BLaER1 treated with 17β-estradiol and CSF1 and Interleukin-3, amounts not matched to agents 10 nM and 100 nM (cell line): Measurements from ENCODE around the gene LMO1.

Experiments
- H3K27ac ChIP-seq, 11 experiments: shearing (Covaris generic); formaldehyde crosslinking; 2 replicates each; pipeline ENCODE4 v1.8.1; 2022
- H3K27me3 ChIP-seq, 11 experiments: shearing (Covaris generic); formaldehyde crosslinking; 2 replicates each; pipeline ENCODE4 v1.8.1; 2022
- H3K36me3 ChIP-seq, 11 experiments: shearing (Covaris generic); formaldehyde crosslinking; 2 replicates each; pipeline ENCODE4 v1.8.1; 2022
- H3K4me1 ChIP-seq, 10 experiments: shearing (Covaris generic); formaldehyde crosslinking; 2 replicates each; pipeline ENCODE4 v1.8.1; 2022
- H3K4me2 ChIP-seq, 11 experiments: shearing (Covaris generic); formaldehyde crosslinking; 2 replicates each; pipeline ENCODE4 v1.8.1; 2022
- H3K4me3 ChIP-seq, 10 experiments: shearing (Covaris generic); formaldehyde crosslinking; 2 replicates each; pipeline ENCODE4 v1.8.1; 2022
- H3K9ac ChIP-seq, 11 experiments: shearing (Covaris generic); formaldehyde crosslinking; 2 replicates each; pipeline ENCODE4 v1.8.1; 2022
- H3K9me3 ChIP-seq, 11 experiments: shearing (Covaris generic); formaldehyde crosslinking; replicated peaks in 1 of 11; 2 replicates each; pipeline ENCODE4 v1.8.1; 2022
- H4K20me1 ChIP-seq, 11 experiments: shearing (Covaris generic); formaldehyde crosslinking; 2 replicates each; pipeline ENCODE4 v1.8.1; 2022
- Cebpa-rat ChIP-seq, 11 experiments: shearing (Covaris generic); IDR thresholded peaks; 2 replicates each; pipeline ENCODE4 v1.8.1; 2022

Gene LMO1

GRCh38 chr11:8222820-8223512 is 40.7 kb downstream of the LMO1 start:
- Histone ChIP-seq H3K4me1 (peaks cover 27 to 34% (median 31%) of the 10 kb centered on the region in 10 experiments), H3K36me3 (no peaks in the 10 kb centered on the region), H3K9ac (no peak overlapping the region), H3K27ac (no peak overlapping the region), H3K27me3 (peaks cover 0 to 31% (median 16%) of the 10 kb centered on the region in 11 experiments; a peak in 14 of 22 replicates), H3K4me2 (peak overlapping the region; percentile 48 to 85 (median 70)), H3K9me3 (no peaks in the 10 kb centered on the region), H3K4me3 (no peak overlapping the region), H4K20me1 (peaks cover 0 to 30% (median 0%) of the 10 kb centered on the region in 11 experiments; a peak in 7 of 22 replicates)
- TF ChIP-seq Cebpa-rat (IDR thresholded peaks at IDR 0.05), result no peak

DNA sequence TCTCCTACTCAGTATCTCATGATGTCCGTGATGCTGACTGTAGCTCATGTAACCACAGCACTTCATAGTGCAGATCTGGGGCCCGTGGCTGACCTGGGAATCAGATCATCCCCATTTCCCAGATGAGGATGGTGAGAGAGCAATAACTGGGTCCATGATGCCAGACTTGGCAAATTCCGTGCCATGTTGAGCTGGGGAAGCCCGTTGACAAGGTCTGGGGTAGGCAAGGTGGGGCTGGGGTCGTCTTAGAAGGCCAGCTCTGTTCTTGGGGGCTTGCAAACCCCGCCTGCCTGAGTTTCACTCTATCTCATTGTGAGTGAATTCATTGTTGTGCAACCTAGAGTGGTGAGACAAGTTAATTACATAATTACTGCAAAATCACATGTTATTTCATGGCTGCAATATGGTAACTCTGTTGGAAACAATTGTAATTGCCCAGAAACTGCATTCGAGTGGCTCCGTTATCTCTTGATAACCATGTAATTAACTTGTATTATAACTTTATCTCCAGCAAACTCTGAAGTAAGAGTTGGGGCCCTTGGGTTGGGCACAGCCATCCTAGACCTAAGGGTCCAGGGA is 41.7 kb downstream of the LMO1 start:
- TF ChIP-seq Cebpa-rat (IDR thresholded peaks at IDR 0.05), result no peak
- no peak overlapping the region for H3K4me3 ChIP-seq

DNA sequence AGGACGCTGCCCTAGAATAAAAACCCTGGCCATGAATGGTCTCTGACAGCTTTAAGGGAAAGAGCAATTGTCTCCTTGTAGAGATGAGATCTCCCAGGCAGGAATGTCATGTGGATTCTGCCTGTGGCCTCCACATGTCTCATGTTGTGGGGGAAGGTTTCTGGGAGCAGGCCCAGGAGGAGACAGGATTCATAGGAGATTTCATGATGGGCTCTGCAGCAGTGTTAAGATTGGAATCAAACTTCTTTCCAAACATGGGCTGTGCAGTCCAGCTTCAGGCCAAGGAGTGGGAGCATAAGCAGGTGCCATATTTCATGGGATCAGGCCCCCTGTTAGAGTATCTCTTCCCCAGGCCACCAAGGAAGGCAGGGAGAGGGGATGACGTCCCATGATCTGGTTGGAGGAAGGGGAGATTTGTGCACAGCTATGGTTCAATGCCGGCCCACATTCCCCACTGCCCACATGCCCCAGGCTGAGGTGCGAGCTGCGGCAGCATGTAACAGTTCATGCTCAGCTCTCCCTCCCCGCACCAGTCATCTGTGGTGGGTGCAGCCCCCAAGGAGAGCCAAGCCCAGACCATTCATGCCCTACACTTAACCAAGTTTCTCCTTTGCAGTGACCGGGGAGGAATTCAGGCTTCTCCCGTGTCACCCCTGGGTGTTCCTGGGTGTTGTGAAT is 42.5 kb downstream of the LMO1 start:
- no peak overlapping the region for H3K9ac ChIP-seq
- H3K36me3 ChIP-seq, result no peaks in the 10 kb centered on the region
- no peak overlapping the region for H3K27ac ChIP-seq
- H3K27me3 ChIP-seq, result peaks cover 0 to 31% (median 16%) of the 10 kb centered on the region in 11 experiments; a peak in 14 of 22 replicates
- H3K9me3 ChIP-seq, result no peaks in the 10 kb centered on the region
- no peak overlapping the region for H3K4me3 ChIP-seq
- no peak for TF ChIP-seq Cebpa-rat (IDR thresholded peaks at IDR 0.05)
- peaks cover 0 to 33% (median 0%) of the 10 kb centered on the region in 11 experiments; a peak in 7 of 22 replicates for H4K20me1 ChIP-seq
- H3K4me2 ChIP-seq, result no peak overlapping the region
- H3K4me1 ChIP-seq, result peaks cover 31 to 38% (median 36%) of the 10 kb centered on the region in 10 experiments

More for the DNA sequence above, 41.7 kb downstream of the LMO1 start:
- peaks cover 31 to 38% (median 36%) of the 10 kb centered on the region in 10 experiments for H3K4me1 ChIP-seq
- H4K20me1 ChIP-seq, result peaks cover 0 to 33% (median 0%) of the 10 kb centered on the region in 11 experiments; a peak in 7 of 22 replicates
- H3K27ac ChIP-seq, result no peak overlapping the region
- H3K4me2 ChIP-seq, result peak overlapping the region in 6 of 11 experiments; percentile 54 to 85 (median 72); a peak in 7 of 22 replicates
- H3K36me3 ChIP-seq, result no peaks in the 10 kb centered on the region
- H3K9me3 ChIP-seq, result no peaks in the 10 kb centered on the region
- H3K27me3 ChIP-seq, result peaks cover 0 to 31% (median 16%) of the 10 kb centered on the region in 11 experiments; a peak in 14 of 22 replicates
- no peak overlapping the region for H3K9ac ChIP-seq

- Histone ChIP-seq H3K27ac (no peak overlapping the region), H3K4me1 (peaks cover 31 to 38% (median 34%) of the 10 kb centered on the region in 10 experiments), H3K36me3 (no peaks in the 10 kb centered on the region), H3K4me3 (no peak overlapping the region), H3K27me3 (peaks cover 0 to 31% (median 16%) of the 10 kb centered on the region in 11 experiments; a peak in 14 of 22 replicates), H3K4me2 (no peak overlapping the region), H3K9me3 (no peaks in the 10 kb centered on the region), H4K20me1 (peaks cover 0 to 33% (median 0%) of the 10 kb centered on the region in 11 experiments; a peak in 7 of 22 replicates), H3K9ac (no peak overlapping the region)
- no peak for TF ChIP-seq Cebpa-rat (IDR thresholded peaks at IDR 0.05)
Measured at GRCh38 chr11:8220261-8221045, 43.2 kb downstream of the LMO1 start.

- Histone ChIP-seq H3K9me3 (no peaks in the 10 kb centered on the region), H3K9ac (no peak overlapping the region), H4K20me1 (peaks cover 0 to 26% (median 0%) of the 10 kb centered on the region in 11 experiments; a peak in 7 of 22 replicates), H3K4me1 (peaks cover 30 to 38% (median 34%) of the 10 kb centered on the region in 10 experiments), H3K4me2 (peak overlapping the region in 5 of 11 experiments; percentile 62 to 78 (median 68); a peak in 5 of 22 replicates), H3K27me3 (peaks cover 0 to 28% (median 16%) of the 10 kb centered on the region in 11 experiments; a peak in 14 of 22 replicates), H3K27ac (no peak overlapping the region), H3K36me3 (no peaks in the 10 kb centered on the region), H3K4me3 (no peak overlapping the region)
- TF ChIP-seq Cebpa-rat (IDR thresholded peaks at IDR 0.05), result no peak
Measured at GRCh38 chr11:8219257-8220021, 44.2 kb downstream of the LMO1 start.

GRCh38 chr11:8218840-8219239 is 44.8 kb downstream of the LMO1 start:
- Histone ChIP-seq H3K9me3 (no peaks in the 10 kb centered on the region), H3K9ac (no peak overlapping the region), H3K27ac (no peak overlapping the region), H3K4me3 (no peak overlapping the region), H3K4me1 (peaks cover 25 to 35% (median 31%) of the 10 kb centered on the region in 10 experiments), H3K36me3 (no peaks in the 10 kb centered on the region), H3K27me3 (peaks cover 0 to 23% (median 16%) of the 10 kb centered on the region in 11 experiments; a peak in 14 of 22 replicates), H3K4me2 (peak overlapping the region in 9 of 11 experiments; percentile 28 to 78 (median 68); a peak in 17 of 22 replicates), H4K20me1 (peaks cover 0 to 23% (median 0%) of the 10 kb centered on the region in 11 experiments; a peak in 7 of 22 replicates)
- TF ChIP-seq Cebpa-rat (IDR thresholded peaks at IDR 0.05), result no peak

GRCh38 chr11:8218409-8218808 is 45.3 kb downstream of the LMO1 start:
- Histone ChIP-seq H4K20me1 (peaks cover 0 to 23% (median 0%) of the 10 kb centered on the region in 11 experiments; a peak in 6 of 22 replicates), H3K27me3 (peaks cover 0 to 23% (median 16%) of the 10 kb centered on the region in 11 experiments; a peak in 14 of 22 replicates), H3K4me1 (peaks cover 25 to 33% (median 28%) of the 10 kb centered on the region in 10 experiments), H3K4me2 (peak overlapping the region; percentile 28 to 78 (median 68); a peak in 20 of 22 replicates), H3K4me3 (no peak overlapping the region), H3K9me3 (no peaks in the 10 kb centered on the region), H3K9ac (no peak overlapping the region), H3K36me3 (no peaks in the 10 kb centered on the region), H3K27ac (no peak overlapping the region)
- no peak for TF ChIP-seq Cebpa-rat (IDR thresholded peaks at IDR 0.05)
